A549 (cell line): Measurements from ENCODE around the gene CCDC57. TPM values are rescaled to one million over a fixed set of nuclear protein-coding genes. Genes with fewer than 3 reads are reported as not detected.

Experiments used
- ATAC-seq, 2 experiments: fragments of 200-7000 bp in 1 of 2; fragments of >200 bp in 1 of 2; cut with Nextera tagmentation in 1 of 2; cut with Tn5 transposase in 1 of 2; 3 replicates each; pipeline versions ENCODE4 v1.8.0 to v1.9.1; 2018 to 2020; ENCODE audit warnings: mild to moderate bottlenecking in 1 of 2, moderate library complexity in 1 of 2
- CTCF ChIA-PET: fragments of 300-600 bp; sonication (Branson Sonifier 250); formaldehyde crosslinking; extraction: SDS; loops from one replicate; lab custom pipeline; 2021; ENCODE audit warnings: antibody characterized with exemption, inconsistent platforms; lab: Yijun Ruan, JAX
- POLR2A ChIA-PET: fragments of 350-600 bp; formaldehyde crosslinking; extraction: SDS; loops from one replicate; lab custom pipeline; 2021; ENCODE audit warnings: antibody characterized with exemption, inconsistent platforms; lab: Yijun Ruan, JAX
- DNase-seq, 2 experiments: peaks; one replicate each; pipeline versions ENCODE4 v3.0.0 to v3.0.0-alpha.2; 2011 to 2016; ENCODE audit warnings: low read depth in 1 of 2, low spot score in 1 of 2
- FAIRE-seq: peaks from 2 replicates; lab custom pipeline; 2011; peaks lifted over from hg19 to GRCh38; lab: Jason Lieb, UNC
- H3K27ac ChIP-seq, 2 experiments: fragments of >200 bp; sonication (Bioruptor Twin); formaldehyde crosslinking; 3 replicates each; pipeline ENCODE4 v1.5.1; 2016 to 2017
- H3K4me1 ChIP-seq: fragments of >200 bp; sonication (Bioruptor Twin); formaldehyde crosslinking; 3 replicates; pipeline ENCODE4 v1.6.1; 2016
- H3K4me2 ChIP-seq: fragments of >200 bp; sonication (Bioruptor Twin); formaldehyde crosslinking; 3 replicates; pipeline ENCODE4 v1.6.1; 2016
- H3K4me3 ChIP-seq: fragments of >200 bp; sonication (Bioruptor Twin); formaldehyde crosslinking; 3 replicates; pipeline ENCODE4 v1.5.1; 2016
- H3K9me3 ChIP-seq: fragments of >200 bp; sonication (Bioruptor Twin); formaldehyde crosslinking; 3 replicates; pipeline ENCODE4 v1.6.1; 2016
- BCL3 ChIP-seq: fragments of >200 bp; sonication (Bioruptor Twin); formaldehyde crosslinking; IDR thresholded peaks from 3 replicates; pipeline ENCODE4 v1.6.1; 2016
- BHLHE40 ChIP-seq: IDR thresholded peaks from 2 replicates; pipeline ENCODE4 v1.6.1; 2012; ENCODE audit warnings: low read depth, low read length, inconsistent platforms
- CBX8 ChIP-seq: fragments of 200-600 bp; sonication (generic); IDR thresholded peaks from 2 replicates; pipeline ENCODE4 v1.6.1; 2016
- CHD4 ChIP-seq: fragments of 200-600 bp; sonication (generic); IDR thresholded peaks from 2 replicates; pipeline ENCODE4 v1.6.1; 2016; ENCODE audit warnings: antibody characterized with exemption, mild to moderate bottlenecking, borderline replicate concordance
- ELK1 ChIP-seq: fragments of 150-350 bp; IDR thresholded peaks from 2 replicates; pipeline ENCODE4 v1.6.1; 2014; ENCODE audit warnings: low read depth, mild to moderate bottlenecking, low read length
- EP300 ChIP-seq, 2 experiments: fragments of >200 bp; sonication (Bioruptor Twin); formaldehyde crosslinking; IDR thresholded peaks; 2 replicates in 1 of 2; 3 replicates in 1 of 2; pipeline ENCODE4 v1.6.1; 2016 to 2017
- ESRRA ChIP-seq: fragments of 150-350 bp; IDR thresholded peaks from 2 replicates; pipeline ENCODE4 v1.6.1; 2014; ENCODE audit warnings: mild to moderate bottlenecking, low read length, borderline replicate concordance
- FOXS1 ChIP-seq: fragments of 250-450 bp; sonication (Bioruptor Pico); IDR thresholded peaks from 2 replicates; pipeline ENCODE4 v1.5.0; 2020; ENCODE audit warnings: mild to moderate bottlenecking, moderate library complexity
- HOXA7 ChIP-seq: fragments of 250-450 bp; sonication (Bioruptor Pico); IDR thresholded peaks from 2 replicates; pipeline ENCODE4 v1.5.0; 2020; ENCODE audit warnings: mild to moderate bottlenecking, moderate library complexity
- HOXB13 ChIP-seq: fragments of 250-450 bp; sonication (Bioruptor Pico); IDR thresholded peaks from 2 replicates; pipeline ENCODE4 v1.5.0; 2020; ENCODE audit warnings: low read depth, mild to moderate bottlenecking, moderate library complexity
- HOXB5 ChIP-seq: fragments of 250-450 bp; sonication (Bioruptor Pico); IDR thresholded peaks from 2 replicates; pipeline ENCODE4 v1.5.0; 2020; ENCODE audit warnings: mild to moderate bottlenecking, moderate library complexity
- JUNB ChIP-seq: fragments of >200 bp; sonication (Bioruptor Twin); formaldehyde crosslinking; IDR thresholded peaks from 2 replicates; pipeline ENCODE4 v1.6.1; 2016
- KDM5A ChIP-seq: fragments of 200-600 bp; sonication (generic); IDR thresholded peaks from 2 replicates; pipeline ENCODE4 v1.6.1; 2016; ENCODE audit warnings: antibody characterized with exemption, mild to moderate bottlenecking
- MAZ ChIP-seq: fragments of 150-350 bp; IDR thresholded peaks from 2 replicates; pipeline ENCODE4 v1.6.1; 2014; ENCODE audit warnings: antibody characterized with exemption, low read depth, low read length, borderline replicate concordance
- NFE2L2 ChIP-seq: fragments of 150-350 bp; conservative IDR thresholded peaks from 2 replicates; pipeline ENCODE4 v1.6.1; 2014; ENCODE audit warnings: low read length
- POLR2A ChIP-seq: IDR thresholded peaks from 2 replicates; pipeline ENCODE4 v1.6.1; 2012; ENCODE audit warnings: mild to moderate bottlenecking, low read length
- RARB ChIP-seq: fragments of 250-450 bp; sonication (Bioruptor Pico); IDR thresholded peaks from 2 replicates; pipeline ENCODE4 v1.8.0; 2021; ENCODE audit warnings: mild to moderate bottlenecking, moderate library complexity
- TP53 ChIP-seq: fragments of 250-450 bp; sonication (Bioruptor Pico); IDR thresholded peaks from 2 replicates; pipeline ENCODE4 v1.5.0; 2021; ENCODE audit warnings: mild to moderate bottlenecking, moderate library complexity
- ZC3H11A ChIP-seq: fragments of 450-650 bp; IDR thresholded peaks from 2 replicates; pipeline ENCODE4 v1.6.1; 2014; ENCODE audit warnings: antibody characterized with exemption, mild to moderate bottlenecking
- ZSCAN20 ChIP-seq: fragments of 250-450 bp; sonication (Bioruptor Pico); IDR thresholded peaks from 2 replicates; pipeline ENCODE4 v1.8.0; 2022; ENCODE audit warnings: mild to moderate bottlenecking, moderate library complexity
- WGBS: methylation state at CpG from one replicate; pipeline ENCODE4 v1.1.6; 2017; ENCODE audit errors: missing lambda C conversion rate; 5-methylcytosine and 5-hydroxymethylcytosine counted together
- polyA plus RNA-seq, 4 experiments: library from polyadenylated mRNA; depleted of rRNA in 3 of 4; stranded (reverse); fragments of >200 nt; fragmentation: RNase III in 1 of 4; extraction: RNeasy Plus Mini Kit Qiagen cat#74134 plus additional on column Dnase treatment in 1 of 4; gene quantifications; 2 replicates in 3 of 4; 3 replicates in 1 of 4; pipeline ENCODE4 v1.2.3, GENCODE V29; 2011 to 2017
- TF ChIP-seq, protein P1 (sequence below): fragments of >200 bp; sonication (Bioruptor Twin); formaldehyde crosslinking; IDR thresholded peaks from 3 replicates; pipeline ENCODE4 v1.5.1; 2016
- TF ChIP-seq, protein P2 (sequence below): IDR thresholded peaks from 2 replicates; pipeline ENCODE4 v1.6.1; 2012; ENCODE audit warnings: low read depth, borderline replicate concordance
- TF ChIP-seq, protein P3 (sequence below): fragments of 250-450 bp; sonication (Bioruptor Pico); IDR thresholded peaks from 2 replicates; pipeline ENCODE4 v1.5.0; 2020; ENCODE audit warnings: low read depth, mild to moderate bottlenecking, moderate library complexity
- TF ChIP-seq, protein P4 (sequence below): IDR thresholded peaks from 2 replicates; pipeline ENCODE4 v1.6.1; 2012
- TF ChIP-seq, protein P5 (sequence below): fragments of >200 bp; sonication (Bioruptor Twin); formaldehyde crosslinking; IDR thresholded peaks from 2 replicates; pipeline ENCODE4 v1.6.1; 2016
- TF ChIP-seq, protein P6 (sequence below): IDR thresholded peaks from 2 replicates; pipeline ENCODE4 v1.6.1; 2012

The CCDC57 gene
- polyA plus RNA-seq, 2 of the 4 experiments (the other 2 are of a cell fraction): 18.2 to 18.5 TPM

- TF ChIP-seq MAZ (no peak), HOXA7 (CRISPR knock-in tag) (no peak)
Measured at GRCh38 chr17:82113941-82114340, 98.7 kb downstream of the CCDC57 start (continued).

DNA sequence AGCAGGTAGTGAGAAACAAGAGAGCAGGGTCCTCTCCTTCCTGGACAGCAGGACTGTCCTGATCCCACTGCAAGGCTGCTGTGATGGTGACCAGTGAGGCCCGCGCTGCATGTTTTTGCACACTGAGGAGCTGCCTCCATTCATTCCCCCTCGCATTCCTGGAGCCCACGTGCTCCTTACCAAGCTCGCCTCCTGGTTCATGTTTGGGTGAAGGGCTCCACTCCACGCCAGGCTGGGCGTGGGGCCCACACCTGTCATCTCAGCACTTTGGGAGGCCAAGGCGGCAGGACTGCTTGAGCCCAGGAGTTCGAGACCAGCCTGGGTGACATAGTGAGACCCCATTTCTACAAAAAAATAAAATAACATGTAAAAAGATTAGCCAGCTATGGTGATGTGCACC is 99.2 kb downstream of the CCDC57 start:
- POLR2A ChIA-PET: interaction anchor here (1.4 kb wide), 1 partner anchor 15 kb away, joined by 4 read pairs; the partner anchor contains the start of gene FASN
- Histone ChIP-seq H3K9me3 (no peaks in the 10 kb centered on the region), H3K4me2 (no peak overlapping the region), H3K4me3 (no peak overlapping the region), H3K27ac (no peak overlapping the region), H3K4me1 (peaks cover 7% of the 10 kb centered on the region; the same call in 1 of the 3 replicates)
- TF ChIP-seq RARB: no peak
- TF ChIP-seq, protein P1, sequence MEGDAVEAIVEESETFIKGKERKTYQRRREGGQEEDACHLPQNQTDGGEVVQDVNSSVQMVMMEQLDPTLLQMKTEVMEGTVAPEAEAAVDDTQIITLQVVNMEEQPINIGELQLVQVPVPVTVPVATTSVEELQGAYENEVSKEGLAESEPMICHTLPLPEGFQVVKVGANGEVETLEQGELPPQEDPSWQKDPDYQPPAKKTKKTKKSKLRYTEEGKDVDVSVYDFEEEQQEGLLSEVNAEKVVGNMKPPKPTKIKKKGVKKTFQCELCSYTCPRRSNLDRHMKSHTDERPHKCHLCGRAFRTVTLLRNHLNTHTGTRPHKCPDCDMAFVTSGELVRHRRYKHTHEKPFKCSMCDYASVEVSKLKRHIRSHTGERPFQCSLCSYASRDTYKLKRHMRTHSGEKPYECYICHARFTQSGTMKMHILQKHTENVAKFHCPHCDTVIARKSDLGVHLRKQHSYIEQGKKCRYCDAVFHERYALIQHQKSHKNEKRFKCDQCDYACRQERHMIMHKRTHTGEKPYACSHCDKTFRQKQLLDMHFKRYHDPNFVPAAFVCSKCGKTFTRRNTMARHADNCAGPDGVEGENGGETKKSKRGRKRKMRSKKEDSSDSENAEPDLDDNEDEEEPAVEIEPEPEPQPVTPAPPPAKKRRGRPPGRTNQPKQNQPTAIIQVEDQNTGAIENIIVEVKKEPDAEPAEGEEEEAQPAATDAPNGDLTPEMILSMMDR: no peak
- no peak for TF ChIP-seq HOXB5
- TF ChIP-seq, protein P2, sequence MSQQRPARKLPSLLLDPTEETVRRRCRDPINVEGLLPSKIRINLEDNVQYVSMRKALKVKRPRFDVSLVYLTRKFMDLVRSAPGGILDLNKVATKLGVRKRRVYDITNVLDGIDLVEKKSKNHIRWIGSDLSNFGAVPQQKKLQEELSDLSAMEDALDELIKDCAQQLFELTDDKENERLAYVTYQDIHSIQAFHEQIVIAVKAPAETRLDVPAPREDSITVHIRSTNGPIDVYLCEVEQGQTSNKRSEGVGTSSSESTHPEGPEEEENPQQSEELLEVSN: no peak
- TF ChIP-seq KDM5A: no peak
- TF ChIP-seq ESRRA: no peak
- TF ChIP-seq CHD4: no peak
- TF ChIP-seq, protein P3, sequence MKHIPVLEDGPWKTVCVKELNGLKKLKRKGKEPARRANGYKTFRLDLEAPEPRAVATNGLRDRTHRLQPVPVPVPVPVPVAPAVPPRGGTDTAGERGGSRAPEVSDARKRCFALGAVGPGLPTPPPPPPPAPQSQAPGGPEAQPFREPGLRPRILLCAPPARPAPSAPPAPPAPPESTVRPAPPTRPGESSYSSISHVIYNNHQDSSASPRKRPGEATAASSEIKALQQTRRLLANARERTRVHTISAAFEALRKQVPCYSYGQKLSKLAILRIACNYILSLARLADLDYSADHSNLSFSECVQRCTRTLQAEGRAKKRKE (CRISPR knock-in tag): no peak
- TF ChIP-seq ZSCAN20 (CRISPR knock-in tag): no peak
- no peak for TF ChIP-seq HOXB13 (CRISPR knock-in tag)
- TF ChIP-seq JUNB: no peak
- no peak for TF ChIP-seq POLR2A
- TF ChIP-seq ELK1: no peak
- TF ChIP-seq MAZ: no peak
- TF ChIP-seq, protein P4, sequence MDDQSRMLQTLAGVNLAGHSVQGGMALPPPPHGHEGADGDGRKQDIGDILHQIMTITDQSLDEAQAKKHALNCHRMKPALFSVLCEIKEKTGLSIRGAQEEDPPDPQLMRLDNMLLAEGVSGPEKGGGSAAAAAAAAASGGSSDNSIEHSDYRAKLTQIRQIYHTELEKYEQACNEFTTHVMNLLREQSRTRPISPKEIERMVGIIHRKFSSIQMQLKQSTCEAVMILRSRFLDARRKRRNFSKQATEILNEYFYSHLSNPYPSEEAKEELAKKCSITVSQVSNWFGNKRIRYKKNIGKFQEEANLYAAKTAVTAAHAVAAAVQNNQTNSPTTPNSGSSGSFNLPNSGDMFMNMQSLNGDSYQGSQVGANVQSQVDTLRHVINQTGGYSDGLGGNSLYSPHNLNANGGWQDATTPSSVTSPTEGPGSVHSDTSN: no peak
- no peak for TF ChIP-seq HOXA7 (CRISPR knock-in tag)
- TF ChIP-seq, protein P5, sequence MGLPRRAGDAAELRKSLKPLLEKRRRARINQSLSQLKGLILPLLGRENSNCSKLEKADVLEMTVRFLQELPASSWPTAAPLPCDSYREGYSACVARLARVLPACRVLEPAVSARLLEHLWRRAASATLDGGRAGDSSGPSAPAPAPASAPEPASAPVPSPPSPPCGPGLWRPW: no peak
- no peak for TF ChIP-seq CBX8
- 95% methylated on average over 9 of the region's 9 CpGs for WGBS
- no peak for ATAC-seq
- CTCF ChIA-PET: interaction anchor here (0.7 to 5.4 kb wide), 6 partner anchors 10 to 83 kb away, joined by 3 to 18 read pairs (median 5); partner anchors contain the start of gene DCXR
- DNase-seq: no peak
- no peak for FAIRE-seq

DNA sequence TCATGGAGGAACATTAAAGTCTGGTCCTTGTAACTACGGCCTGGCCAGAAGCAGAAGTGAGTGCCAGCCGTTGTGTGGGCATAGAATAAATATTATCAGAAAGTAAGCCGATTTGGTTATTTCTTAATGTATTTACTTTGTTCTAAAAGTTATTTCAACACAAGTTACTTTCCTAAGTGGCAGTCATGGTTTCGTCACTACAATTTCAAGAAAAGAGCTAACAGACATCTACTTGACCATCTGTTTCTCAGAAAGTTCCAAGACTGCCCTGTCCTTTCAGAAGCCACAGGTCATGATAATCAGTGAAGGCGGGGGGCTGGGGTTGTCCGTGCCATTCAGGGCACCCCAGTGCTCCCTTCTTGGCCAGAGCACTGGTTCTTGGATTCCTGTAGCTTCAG is 99.7 kb downstream of the CCDC57 start:
- peaks cover 7% of the 10 kb centered on the region; the same call in 1 of the 3 replicates for H3K4me1 ChIP-seq
- no peak overlapping the region for H3K4me2 ChIP-seq
- CTCF ChIA-PET: interaction anchor here (0.7 to 5.4 kb wide), 6 partner anchors 10 to 83 kb away, joined by 3 to 18 read pairs (median 5); partner anchors contain the start of gene DCXR
- no peak for ATAC-seq
- DNase-seq: no peak
- no peak overlapping the region for H3K27ac ChIP-seq
- POLR2A ChIA-PET: interaction anchor here (1.0 to 1.4 kb wide), 2 partner anchors 11 to 15 kb away, joined by 3 to 4 read pairs; partner anchors contain the start of gene FASN
- H3K4me3 ChIP-seq: no peak overlapping the region
- WGBS: 66% methylated on average over 6 of the region's 6 CpGs
- no peak for TF ChIP-seq NFE2L2
- TF ChIP-seq TP53 (CRISPR knock-in tag): no peak
- TF ChIP-seq, protein P4: no peak
- TF ChIP-seq FOXS1 (CRISPR knock-in tag): no peak
- TF ChIP-seq, protein P6, sequence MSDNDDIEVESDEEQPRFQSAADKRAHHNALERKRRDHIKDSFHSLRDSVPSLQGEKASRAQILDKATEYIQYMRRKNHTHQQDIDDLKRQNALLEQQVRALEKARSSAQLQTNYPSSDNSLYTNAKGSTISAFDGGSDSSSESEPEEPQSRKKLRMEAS: no peak
- no peak for TF ChIP-seq EP300 (IDR thresholded peaks at IDR 0.05)
- no peak for TF ChIP-seq POLR2A
- no peak for TF ChIP-seq ZC3H11A
- TF ChIP-seq, protein P5: no peak
- no peak for TF ChIP-seq BCL3
- no peak for TF ChIP-seq BHLHE40
- FAIRE-seq: no peak
- H3K9me3 ChIP-seq: no peaks in the 10 kb centered on the region
